K562 (cell line): Measurements from ENCODE around the gene LCA5. TPM values are rescaled to one million over a fixed set of nuclear protein-coding genes. Genes with fewer than 3 reads are reported as not detected.

ENCODE experiments used
- ATF3 ChIP-seq, 2 experiments: fragments of 450-650 bp in 1 of 2; sonication (generic) in 1 of 2; formaldehyde crosslinking in 1 of 2; IDR thresholded peaks in 1 of 2; conservative IDR thresholded peaks in 1 of 2; 2 replicates each; pipeline versions ENCODE4 v1.6.1 to v1.8.1; 2016 to 2023; ENCODE audit warnings: mild to moderate bottlenecking in 2 of 2, moderate library complexity in 2 of 2, inconsistent platforms in 1 of 2, missing genetic modification reagents in 1 of 2
- CREM ChIP-seq: IDR thresholded peaks from 2 replicates; pipeline ENCODE4 v1.6.1; 2014; ENCODE audit warnings: antibody characterized with exemption, low read depth
- FUS ChIP-seq: fragments of 200-400 bp; formaldehyde crosslinking; optimal IDR thresholded peaks from 2 replicates; pipeline ENCODE3; 2017; ENCODE audit warnings: low read depth, low read length
- GTF3C2 ChIP-seq: IDR thresholded peaks from 3 replicates; pipeline ENCODE4 v1.6.1; 2011; ENCODE audit warnings: borderline replicate concordance, mild to moderate bottlenecking, moderate library complexity; ENCODE audit not compliant: insufficient read length; ENCODE audit errors: extremely low read depth
- MXD1 ChIP-seq: fragments of 250-450 bp; sonication (Bioruptor Pico); IDR thresholded peaks from 2 replicates; pipeline ENCODE4 v1.8.0; 2021; ENCODE audit warnings: borderline replicate concordance, mild to moderate bottlenecking, moderate library complexity; ENCODE audit not compliant: poor library complexity, severe bottlenecking
- MYC ChIP-seq, 2 experiments: fragments of 250-450 bp in 1 of 2; sonication (Bioruptor Pico) in 1 of 2; IDR thresholded peaks; 2 replicates each; pipeline versions ENCODE4 v1.5.1 to v1.6.1; 2012 to 2021; ENCODE audit warnings: low read depth in 2 of 2, borderline replicate concordance in 1 of 2, improper control_type of control experiment in 1 of 2, low read length in 1 of 2, mild to moderate bottlenecking in 1 of 2, moderate library complexity in 1 of 2
- PHB ChIP-seq: fragments of 250-450 bp; sonication (Bioruptor Pico); IDR thresholded peaks from 2 replicates; pipeline ENCODE4 v1.5.0; 2021
- RBM14 ChIP-seq: fragments of 200-400 bp; formaldehyde crosslinking; IDR thresholded peaks from 2 replicates; pipeline ENCODE4 v1.6.1; 2018; ENCODE audit warnings: low read depth, mild to moderate bottlenecking, low read length, moderate library complexity, borderline replicate concordance; ENCODE audit not compliant: insufficient read depth
- SPI1 ChIP-seq: IDR thresholded peaks from 2 replicates; pipeline ENCODE4 v1.6.1; 2011; ENCODE audit warnings: low read depth, low read length, control low read depth, borderline replicate concordance
- TBL1XR1 ChIP-seq, 2 experiments: IDR thresholded peaks; 2 replicates each; pipeline ENCODE4 v1.6.1; 2012; ENCODE audit warnings: improper control_type of control experiment in 2 of 2, low read length in 2 of 2, mild to moderate bottlenecking in 1 of 2
- XRCC3 ChIP-seq: fragments of 450-650 bp; IDR thresholded peaks from 2 replicates; pipeline ENCODE4 v1.6.1; 2017; ENCODE audit warnings: mild to moderate bottlenecking, moderate library complexity
- ZFP91 ChIP-seq: sonication (generic); formaldehyde crosslinking; IDR thresholded peaks from 2 replicates; pipeline ENCODE4 v1.8.0; 2022; ENCODE audit warnings: mild to moderate bottlenecking, missing genetic modification reagents
- polyA plus RNA-seq, 8 experiments: library from polyadenylated mRNA; depleted of rRNA in 4 of 8; stranded (reverse) in 5 of 8; unstranded in 3 of 8; fragments of >200 nt; fragmentation: Nextera tagmentation in 2 of 8; fragmentation: Illumina TruSeq in 1 of 8; extraction: Ambion mirVana in 2 of 8; extraction: Trizol in 1 of 8; gene quantifications; 2 replicates each; pipeline versions ENCODE4 v1.2.1 to v1.2.3, GENCODE V29; 2011 to 2014; ENCODE audit warnings: inconsistent platforms in 1 of 8, missing spikeins in 1 of 8
- total RNA-seq, 7 experiments: library from RNA; depleted of rRNA in 6 of 7; stranded (reverse); fragments of >200 nt in 6 of 7; fragmentation: Illumina TruSeq in 2 of 7; extraction: Trizol in 2 of 7; gene quantifications; 2 replicates each; pipeline versions ENCODE4 v1.2.1 to v1.2.3, GENCODE V29; 2011 to 2021; ENCODE audit warnings: low replicate concordance in 1 of 7
- TF ChIP-seq, protein P1 (sequence below): fragments of 450-650 bp; IDR thresholded peaks from 2 replicates; pipeline ENCODE4 v1.6.1; 2016; ENCODE audit warnings: antibody characterized with exemption
- TF ChIP-seq, protein P2 (sequence below): IDR thresholded peaks from 2 replicates; pipeline ENCODE4 v1.6.1; 2012; ENCODE audit warnings: low read depth, low read length, improper control_type of control experiment, borderline replicate concordance
- TF ChIP-seq, protein P3 (sequence below): fragments of 450-650 bp; IDR thresholded peaks from 2 replicates; pipeline ENCODE4 v1.6.1; 2016

The LCA5 gene
- total and polyA plus RNA-seq, 9 of the 15 experiments (the other 6 are each of a cell fraction or from before 2014, with no cell fraction given) = 1.0 to 3.4 (median 1.8) TPM

GRCh38 chr6:79544939-79545450 lies 7.8 kb upstream of the LCA5 start (continued):
- TF ChIP-seq SPI1 (peak; percentile 84), MYC (IDR thresholded peaks at IDR 0.05; ENCODE audit: low read depth, low read length) (peak; percentile 77), MYC (CRISPR knock-in tag; IDR thresholded peaks at IDR 0.05; ENCODE audit: borderline replicate concordance, low read depth) (no peak), MXD1 (no peak), RBM14 (no peak), TBL1XR1 (IDR thresholded peaks at IDR 0.05; ENCODE audit: low read length in 2 of 2) (peak in 1 of 2 experiments; percentile 95; a peak in 2 of 4 replicates), FUS (no peak), XRCC3 (no peak), ATF3 (IDR thresholded peaks at IDR 0.05) (peak; percentile 97), ATF3 (CRISPR knock-in tag; conservative IDR thresholded peaks at IDR 0.05) (peak; percentile 97), PHB (CRISPR knock-in tag) (no peak), CREM (peak; percentile 91), GTF3C2 (no peak), ZFP91 (no peak)
- TF ChIP-seq, protein P1, sequence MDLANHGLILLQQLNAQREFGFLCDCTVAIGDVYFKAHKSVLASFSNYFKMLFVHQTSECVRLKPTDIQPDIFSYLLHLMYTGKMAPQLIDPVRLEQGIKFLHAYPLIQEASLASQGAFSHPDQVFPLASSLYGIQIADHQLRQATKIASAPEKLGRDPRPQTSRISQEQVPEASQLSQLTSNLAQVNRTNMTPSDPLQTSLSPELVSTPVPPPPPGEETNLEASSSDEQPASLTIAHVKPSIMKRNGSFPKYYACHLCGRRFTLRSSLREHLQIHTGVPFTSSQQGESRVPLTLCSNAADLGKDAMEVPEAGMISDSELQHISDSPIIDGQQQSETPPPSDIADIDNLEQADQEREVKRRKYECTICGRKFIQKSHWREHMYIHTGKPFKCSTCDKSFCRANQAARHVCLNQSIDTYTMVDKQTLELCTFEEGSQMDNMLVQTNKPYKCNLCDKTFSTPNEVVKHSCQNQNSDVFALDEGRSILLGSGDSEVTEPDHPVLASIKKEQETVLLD = 0 out of 2 replicates have a peak, but pooled peaks have one; percentile 51
- TF ChIP-seq, protein P2, sequence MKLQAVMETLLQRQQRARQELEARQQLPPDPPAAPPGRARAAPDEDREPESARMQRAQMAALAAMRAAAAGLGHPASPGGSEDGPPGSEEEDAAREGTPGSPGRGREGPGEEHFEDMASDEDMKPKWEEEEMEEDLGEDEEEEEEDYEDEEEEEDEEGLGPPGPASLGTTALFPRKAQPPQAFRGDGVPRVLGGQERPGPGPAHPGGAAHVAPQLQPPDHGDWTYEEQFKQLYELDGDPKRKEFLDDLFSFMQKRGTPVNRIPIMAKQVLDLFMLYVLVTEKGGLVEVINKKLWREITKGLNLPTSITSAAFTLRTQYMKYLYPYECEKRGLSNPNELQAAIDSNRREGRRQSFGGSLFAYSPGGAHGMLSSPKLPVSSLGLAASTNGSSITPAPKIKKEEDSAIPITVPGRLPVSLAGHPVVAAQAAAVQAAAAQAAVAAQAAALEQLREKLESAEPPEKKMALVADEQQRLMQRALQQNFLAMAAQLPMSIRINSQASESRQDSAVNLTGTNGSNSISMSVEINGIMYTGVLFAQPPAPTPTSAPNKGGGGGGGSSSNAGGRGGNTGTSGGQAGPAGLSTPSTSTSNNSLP = peak; percentile 85; the same call in 1 of the 2 replicates
- TF ChIP-seq, protein P3, sequence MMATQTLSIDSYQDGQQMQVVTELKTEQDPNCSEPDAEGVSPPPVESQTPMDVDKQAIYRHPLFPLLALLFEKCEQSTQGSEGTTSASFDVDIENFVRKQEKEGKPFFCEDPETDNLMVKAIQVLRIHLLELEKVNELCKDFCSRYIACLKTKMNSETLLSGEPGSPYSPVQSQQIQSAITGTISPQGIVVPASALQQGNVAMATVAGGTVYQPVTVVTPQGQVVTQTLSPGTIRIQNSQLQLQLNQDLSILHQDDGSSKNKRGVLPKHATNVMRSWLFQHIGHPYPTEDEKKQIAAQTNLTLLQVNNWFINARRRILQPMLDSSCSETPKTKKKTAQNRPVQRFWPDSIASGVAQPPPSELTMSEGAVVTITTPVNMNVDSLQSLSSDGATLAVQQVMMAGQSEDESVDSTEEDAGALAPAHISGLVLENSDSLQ = peak; percentile 82
